Astrocyte (in vitro differentiated cells and primary cell): ENCODE data around the gene PSORS1C1. TPM values are rescaled to one million over a fixed set of nuclear protein-coding genes. Genes with fewer than 3 reads are reported as not detected.

ENCODE experiments used
- DNase-seq: peaks from one replicate; pipeline ENCODE4 v3.0.0-alpha.2; 2010; ENCODE audit warnings: low read depth
- FAIRE-seq: peaks from 2 replicates; lab custom pipeline; 2011; peaks lifted over from hg19 to GRCh38; lab: Jason Lieb, UNC
- H2AFZ ChIP-seq: 2 replicates; pipeline ENCODE4 v1.6.0; 2012; ENCODE audit warnings: low read depth, low read length, inconsistent platforms
- H3K27ac ChIP-seq: 2 replicates; pipeline ENCODE4 v1.5.1; 2011; ENCODE audit warnings: low read depth, low read length, inconsistent platforms
- H3K27me3 ChIP-seq: 2 replicates; pipeline ENCODE4 v1.6.0; 2011; ENCODE audit warnings: low read length, inconsistent platforms; ENCODE audit not compliant: insufficient read depth
- H3K36me3 ChIP-seq: 2 replicates; pipeline ENCODE4 v1.5.1; 2011; ENCODE audit warnings: low read length, inconsistent platforms; ENCODE audit not compliant: insufficient read depth
- H3K4me1 ChIP-seq: 2 replicates; pipeline ENCODE4 v1.5.1; 2011; ENCODE audit warnings: low read length, inconsistent platforms; ENCODE audit not compliant: insufficient read depth
- H3K4me2 ChIP-seq: 2 replicates; pipeline ENCODE4 v1.6.0; 2012; ENCODE audit warnings: low read length, inconsistent platforms
- H3K4me3 ChIP-seq: 2 replicates; pipeline ENCODE4 v1.5.1; 2011; ENCODE audit warnings: low read depth, mild to moderate bottlenecking, low read length, inconsistent platforms; ENCODE audit not compliant: insufficient read depth
- H3K79me2 ChIP-seq: 2 replicates; pipeline ENCODE4 v1.6.0; 2012; ENCODE audit warnings: mild to moderate bottlenecking, low read length, inconsistent platforms; ENCODE audit not compliant: insufficient read depth
- H3K9ac ChIP-seq: 2 replicates; pipeline ENCODE4 v1.6.0; 2012; ENCODE audit warnings: mild to moderate bottlenecking, low read length, inconsistent platforms
- H3K9me3 ChIP-seq: 2 replicates; pipeline ENCODE4 v1.5.1; 2012; ENCODE audit warnings: low read depth, mild to moderate bottlenecking, low read length, inconsistent platforms; ENCODE audit not compliant: insufficient read depth
- H4K20me1 ChIP-seq: 2 replicates; pipeline ENCODE4 v1.6.0; 2012; ENCODE audit warnings: low read length, inconsistent platforms; ENCODE audit not compliant: insufficient read depth
- H3K27ac Mint-ChIP-seq: one replicate; pipeline ENCODE4 v1.8.0; 2021; ENCODE audit warnings: mild to moderate bottlenecking, mixed read lengths; ENCODE audit not compliant: unreplicated experiment
- H3K27me3 Mint-ChIP-seq: one replicate; pipeline ENCODE4 v1.8.0; 2021; ENCODE audit warnings: low read depth, mixed read lengths; ENCODE audit not compliant: unreplicated experiment
- H3K36me3 Mint-ChIP-seq: one replicate; pipeline ENCODE4 v1.8.0; 2021; ENCODE audit warnings: low read depth, mixed read lengths; ENCODE audit not compliant: unreplicated experiment
- H3K4me1 Mint-ChIP-seq: one replicate; pipeline ENCODE4 v1.8.0; 2021; ENCODE audit warnings: low read depth, mixed read lengths; ENCODE audit not compliant: unreplicated experiment
- H3K4me3 Mint-ChIP-seq: one replicate; pipeline ENCODE4 v1.8.0; 2021; ENCODE audit warnings: mild to moderate bottlenecking, moderate library complexity, mixed read lengths; ENCODE audit not compliant: unreplicated experiment
- H3K9me3 Mint-ChIP-seq: one replicate; pipeline ENCODE4 v1.8.0; 2021; ENCODE audit warnings: mild to moderate bottlenecking, mixed read lengths; ENCODE audit not compliant: unreplicated experiment
- EZH2 ChIP-seq: IDR thresholded peaks from 2 replicates; pipeline ENCODE4 v1.6.1; 2012; ENCODE audit warnings: mild to moderate bottlenecking, low read length, inconsistent platforms; ENCODE audit not compliant: insufficient read depth
- total RNA-seq: library from RNA; stranded (reverse); gene quantifications from 2 replicates; pipeline ENCODE4 v1.2.1, GENCODE V29; 2021
- TF ChIP-seq, protein P1 (sequence below): IDR thresholded peaks from 2 replicates; pipeline ENCODE4 v1.5.1; 2011; ENCODE audit warnings: low read depth, mild to moderate bottlenecking, inconsistent platforms, low read length, moderate library complexity; ENCODE audit not compliant: insufficient read depth

The PSORS1C1 gene
- total RNA-seq, 1 donor from 2014 or later, result 9.2 TPM

DNA sequence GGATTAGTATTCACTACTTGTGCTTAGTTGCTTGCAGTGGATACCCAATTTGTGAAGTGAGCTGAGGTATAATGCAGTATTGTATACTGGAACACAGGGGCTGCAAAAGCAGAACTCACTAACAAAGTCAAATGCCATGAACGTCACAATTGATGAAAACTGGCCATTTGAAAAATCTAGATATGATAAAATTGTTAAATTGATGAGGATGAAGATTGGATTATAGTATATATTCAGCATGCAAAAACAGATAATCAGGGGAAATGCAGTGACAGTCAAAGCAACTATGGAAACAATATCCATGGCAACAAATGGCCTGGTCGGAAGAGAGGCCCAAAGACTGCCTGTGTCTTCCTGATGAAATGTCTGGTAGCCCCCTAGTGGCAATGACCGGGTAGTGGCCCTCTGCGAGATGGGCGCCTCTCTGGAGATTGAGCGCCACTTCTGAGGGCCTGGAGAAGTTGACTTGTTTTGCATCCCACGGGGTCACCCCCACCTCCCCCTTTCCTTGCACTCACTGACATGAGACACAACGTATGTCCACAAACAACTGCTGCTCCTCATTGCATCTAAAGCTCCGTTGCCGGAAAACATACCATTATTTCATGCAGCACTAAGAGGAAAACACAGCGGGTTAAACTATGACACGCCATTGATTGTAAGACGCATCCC lies 45.8 kb upstream of the PSORS1C1 start:
- H3K4me3 ChIP-seq, result no peak overlapping the region
- H3K4me1 ChIP-seq, result peaks cover 13% of the 10 kb centered on the region
- H3K27ac ChIP-seq, result no peak overlapping the region
- H3K9ac ChIP-seq, result no peak overlapping the region
- H3K79me2 ChIP-seq, result no peaks in the 10 kb centered on the region
- H2AFZ ChIP-seq, result no peak overlapping the region
- no peak overlapping the region for H3K4me2 ChIP-seq
- no peak for TF ChIP-seq EZH2
- TF ChIP-seq, protein P1, sequence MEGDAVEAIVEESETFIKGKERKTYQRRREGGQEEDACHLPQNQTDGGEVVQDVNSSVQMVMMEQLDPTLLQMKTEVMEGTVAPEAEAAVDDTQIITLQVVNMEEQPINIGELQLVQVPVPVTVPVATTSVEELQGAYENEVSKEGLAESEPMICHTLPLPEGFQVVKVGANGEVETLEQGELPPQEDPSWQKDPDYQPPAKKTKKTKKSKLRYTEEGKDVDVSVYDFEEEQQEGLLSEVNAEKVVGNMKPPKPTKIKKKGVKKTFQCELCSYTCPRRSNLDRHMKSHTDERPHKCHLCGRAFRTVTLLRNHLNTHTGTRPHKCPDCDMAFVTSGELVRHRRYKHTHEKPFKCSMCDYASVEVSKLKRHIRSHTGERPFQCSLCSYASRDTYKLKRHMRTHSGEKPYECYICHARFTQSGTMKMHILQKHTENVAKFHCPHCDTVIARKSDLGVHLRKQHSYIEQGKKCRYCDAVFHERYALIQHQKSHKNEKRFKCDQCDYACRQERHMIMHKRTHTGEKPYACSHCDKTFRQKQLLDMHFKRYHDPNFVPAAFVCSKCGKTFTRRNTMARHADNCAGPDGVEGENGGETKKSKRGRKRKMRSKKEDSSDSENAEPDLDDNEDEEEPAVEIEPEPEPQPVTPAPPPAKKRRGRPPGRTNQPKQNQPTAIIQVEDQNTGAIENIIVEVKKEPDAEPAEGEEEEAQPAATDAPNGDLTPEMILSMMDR, result peak; percentile 87
- Mint-ChIP-seq H3K4me1 (peaks cover 13% of the 10 kb centered on the region), H3K36me3 (no peaks in the 10 kb centered on the region), H3K4me3 (no peak overlapping the region), H3K27me3 (no peaks in the 10 kb centered on the region), H3K9me3 (peaks cover 4% of the 10 kb centered on the region), H3K27ac (no peak overlapping the region)
- peaks cover 4% of the 10 kb centered on the region for H3K27me3 ChIP-seq
- no peaks in the 10 kb centered on the region for H3K36me3 ChIP-seq
- FAIRE-seq (no peak), DNase-seq (peak; percentile 77)
- no peaks in the 10 kb centered on the region for H4K20me1 ChIP-seq
- H3K9me3 ChIP-seq, result no peaks in the 10 kb centered on the region

- peak; percentile 66 for FAIRE-seq
- H3K27ac Mint-ChIP-seq, result peak overlapping the region; percentile 66
- H3K9ac ChIP-seq, result no peak overlapping the region
Measured at GRCh38 chr6:31070711-31071197, 43.8 kb upstream of the PSORS1C1 start.

More at GRCh38 chr6:31070711-31071197, 43.8 kb upstream of the PSORS1C1 start:
- no peaks in the 10 kb centered on the region for H3K79me2 ChIP-seq
- Mint-ChIP-seq H3K9me3 (no peaks in the 10 kb centered on the region), H3K36me3 (no peaks in the 10 kb centered on the region), H3K4me3 (peak overlapping the region; percentile 45), H3K27me3 (no peaks in the 10 kb centered on the region), H3K4me1 (peaks cover 13% of the 10 kb centered on the region)
- peak overlapping the region; percentile 25 for H2AFZ ChIP-seq
- peaks cover 16% of the 10 kb centered on the region for H3K4me1 ChIP-seq
- H3K4me2 ChIP-seq, result no peak overlapping the region
- H3K27ac ChIP-seq, result no peak overlapping the region
- no peaks in the 10 kb centered on the region for H4K20me1 ChIP-seq
- TF ChIP-seq EZH2, result no peak
- TF ChIP-seq, protein P1, result peak; percentile 80
- no peaks in the 10 kb centered on the region for H3K27me3 ChIP-seq
- no peaks in the 10 kb centered on the region for H3K9me3 ChIP-seq
- H3K4me3 ChIP-seq, result no peak overlapping the region
- H3K36me3 ChIP-seq, result no peaks in the 10 kb centered on the region
- peak; percentile 64 for DNase-seq
